ENCODE data around the gene FTL. TPM values are rescaled to one million over a fixed set of nuclear protein-coding genes. Genes with fewer than 3 reads are reported as not detected.
A peak's percentile ranks its signal among the peaks of the same experiment; 100 is the strongest.

FTL gene
- total RNA-seq, 1 donor from 2014 or later = 7,736 TPM

GRCh38 chr19:48950159-48950558 lies 14.9 kb upstream of the FTL start:
- no peak overlapping the region for H3K4me3 ChIP-seq
- intact Hi-C loops (cut with DNase I) = no loop called here

DNA sequence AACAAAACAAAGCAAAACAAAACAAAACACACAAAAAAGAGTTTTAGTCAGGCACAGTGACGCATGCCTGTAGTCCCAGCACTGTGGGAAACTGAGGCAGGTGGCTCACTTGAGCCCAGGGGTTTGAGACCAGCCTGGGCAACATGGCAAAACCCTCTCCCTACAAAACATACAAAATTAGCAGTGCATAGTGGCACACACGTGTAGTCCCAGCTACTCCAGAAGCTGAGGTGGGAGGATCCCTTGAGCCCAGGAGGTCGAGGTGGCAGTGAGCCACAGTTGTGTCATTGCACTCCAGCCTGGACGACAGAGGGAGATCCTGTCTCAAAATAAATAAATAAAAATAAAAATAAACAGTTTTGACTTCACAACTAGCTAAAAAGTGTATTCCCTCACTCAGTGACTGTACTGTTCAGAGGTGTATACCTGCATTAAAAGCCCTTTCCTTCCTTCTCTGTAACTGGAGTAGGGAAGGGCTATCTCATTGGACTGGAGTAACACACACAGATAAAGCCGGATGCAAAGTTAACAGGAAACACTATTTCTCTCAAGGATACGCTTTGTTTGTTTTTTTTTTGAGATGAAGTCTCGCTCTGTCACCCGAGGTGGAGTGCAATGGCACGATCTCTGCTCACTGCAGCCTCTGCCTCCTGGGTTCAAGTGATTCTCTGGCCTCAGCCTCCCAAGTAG lies 14.1 kb upstream of the FTL start:
- Histone ChIP-seq H3K36me3 (no peaks in the 10 kb centered on the region), H3K9me3 (no peaks in the 10 kb centered on the region), H3K4me3 (no peak overlapping the region), H3K4me1 (peaks cover 5 to 9% of the 10 kb centered on the region in 2 donors), H3K27me3 (no peaks in the 10 kb centered on the region), H3K27ac (no peak overlapping the region)
- TF ChIP-seq, protein P1, sequence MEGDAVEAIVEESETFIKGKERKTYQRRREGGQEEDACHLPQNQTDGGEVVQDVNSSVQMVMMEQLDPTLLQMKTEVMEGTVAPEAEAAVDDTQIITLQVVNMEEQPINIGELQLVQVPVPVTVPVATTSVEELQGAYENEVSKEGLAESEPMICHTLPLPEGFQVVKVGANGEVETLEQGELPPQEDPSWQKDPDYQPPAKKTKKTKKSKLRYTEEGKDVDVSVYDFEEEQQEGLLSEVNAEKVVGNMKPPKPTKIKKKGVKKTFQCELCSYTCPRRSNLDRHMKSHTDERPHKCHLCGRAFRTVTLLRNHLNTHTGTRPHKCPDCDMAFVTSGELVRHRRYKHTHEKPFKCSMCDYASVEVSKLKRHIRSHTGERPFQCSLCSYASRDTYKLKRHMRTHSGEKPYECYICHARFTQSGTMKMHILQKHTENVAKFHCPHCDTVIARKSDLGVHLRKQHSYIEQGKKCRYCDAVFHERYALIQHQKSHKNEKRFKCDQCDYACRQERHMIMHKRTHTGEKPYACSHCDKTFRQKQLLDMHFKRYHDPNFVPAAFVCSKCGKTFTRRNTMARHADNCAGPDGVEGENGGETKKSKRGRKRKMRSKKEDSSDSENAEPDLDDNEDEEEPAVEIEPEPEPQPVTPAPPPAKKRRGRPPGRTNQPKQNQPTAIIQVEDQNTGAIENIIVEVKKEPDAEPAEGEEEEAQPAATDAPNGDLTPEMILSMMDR (IDR thresholded peaks at IDR 0.05) = no peak
- intact Hi-C loops (cut with DNase I) = no loop called here
- DNase-seq (ENCODE audit: low spot score in 2 of 2) = no peak

More at GRCh38 chr19:48950159-48950558, 14.9 kb upstream of the FTL start:
- Histone ChIP-seq H3K9me3 (no peaks in the 10 kb centered on the region), H3K27ac (no peak overlapping the region), H3K4me1 (peaks cover 0 to 4% of the 10 kb centered on the region in 2 donors), H3K27me3 (no peaks in the 10 kb centered on the region), H3K36me3 (no peaks in the 10 kb centered on the region)
- TF ChIP-seq, protein P1 (IDR thresholded peaks at IDR 0.05) = no peak
- DNase-seq (ENCODE audit: low spot score in 2 of 2) = no peak

- H3K4me3 ChIP-seq = no peak overlapping the region
- H3K9me3 ChIP-seq = no peaks in the 10 kb centered on the region
- peak overlapping the region; percentile 86 to 94 for H3K27ac ChIP-seq
Measured at GRCh38 chr19:48953141-48953540, 12.0 kb upstream of the FTL start.

GRCh38 chr19:48953990-48954594 lies 11.0 kb upstream of the FTL start:
- intact Hi-C loops (cut with DNase I) = loop anchor here (1.0 to 2.0 kb wide), 3 partner anchors 15 to 54 kb away; partner anchors contain the start of gene NUCB1

More at GRCh38 chr19:48953141-48953540, 12.0 kb upstream of the FTL start:
- Histone ChIP-seq H3K4me1 (peaks cover 5 to 13% of the 10 kb centered on the region in 2 donors), H3K36me3 (peaks cover 0 to 6% of the 10 kb centered on the region in 2 donors), H3K27me3 (no peaks in the 10 kb centered on the region)
- intact Hi-C loops (cut with DNase I) = no loop called here
- TF ChIP-seq, protein P1 (IDR thresholded peaks at IDR 0.05) = no peak
- DNase-seq (ENCODE audit: low spot score in 2 of 2) = no peak

DNA sequence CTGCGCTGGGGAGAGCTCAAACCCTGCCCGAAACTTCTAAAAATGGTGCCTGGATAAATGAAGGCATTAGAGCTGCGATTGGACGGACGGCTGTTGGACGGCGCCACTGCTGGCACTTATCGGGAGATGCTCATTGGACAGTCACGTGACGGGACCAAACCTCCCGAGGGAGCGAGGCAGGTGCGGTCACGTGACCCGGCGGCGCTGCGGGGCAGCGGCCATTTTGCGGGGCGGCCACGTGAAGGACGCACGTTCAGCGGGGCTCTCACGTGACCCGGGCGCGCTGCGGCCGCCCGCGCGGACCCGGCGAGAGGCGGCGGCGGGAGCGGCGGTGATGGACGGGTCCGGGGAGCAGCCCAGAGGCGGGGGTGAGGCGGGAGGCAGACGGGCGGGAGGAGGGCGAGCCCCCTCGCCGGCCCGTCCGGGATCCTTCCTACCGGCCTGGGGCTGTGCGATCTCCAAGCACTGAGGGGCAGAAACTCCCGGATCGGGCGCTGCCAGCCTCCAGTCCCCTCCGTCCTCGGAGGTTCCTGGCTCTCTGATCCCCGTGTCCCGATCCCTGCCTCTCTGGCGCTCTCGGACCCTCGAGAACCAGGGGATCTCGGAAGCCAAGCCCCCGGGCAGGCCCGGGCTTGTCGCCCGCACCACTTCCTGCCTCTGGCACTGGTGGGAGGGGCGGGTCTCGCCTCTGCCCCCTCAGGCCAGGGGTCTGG lies 10.4 kb upstream of the FTL start, which contains the start of gene BAX:
Gene BAX (plus strand): TSS at position 281 of the 713 bp plus-strand sequence. CDS start 54 bp downstream, at position 335.
- peak within 1 kb of the TSS; percentile 86 to 94 for H3K27ac ChIP-seq
- TF ChIP-seq, protein P1 (IDR thresholded peaks at IDR 0.05) = no peak
- peak; percentile 92 to 99 for DNase-seq (ENCODE audit: low spot score in 2 of 2)
- peaks cover 5 to 13% of the 10 kb centered on the region in 2 donors for H3K4me1 ChIP-seq
- peaks cover 0 to 7% of the 10 kb centered on the region in 2 donors for H3K36me3 ChIP-seq
- no peaks in the 10 kb centered on the region for H3K9me3 ChIP-seq
- intact Hi-C loops (cut with DNase I) = loop anchor here (1.0 to 2.0 kb wide), 3 partner anchors 14 to 54 kb away; partner anchors contain the start of gene NUCB1
- H3K27me3 ChIP-seq = no peaks in the 10 kb centered on the region
- H3K4me3 ChIP-seq = peak within 1 kb of the TSS; percentile 88 to 95

More at GRCh38 chr19:48953990-48954594, 11.0 kb upstream of the FTL start:
- Histone ChIP-seq H3K36me3 (peaks cover 0 to 7% of the 10 kb centered on the region in 2 donors), H3K27ac (peak overlapping the region; percentile 86 to 94), H3K9me3 (no peaks in the 10 kb centered on the region), H3K4me1 (peaks cover 5 to 13% of the 10 kb centered on the region in 2 donors), H3K27me3 (no peaks in the 10 kb centered on the region), H3K4me3 (peak overlapping the region; percentile 88 to 95)
- TF ChIP-seq, protein P1 (IDR thresholded peaks at IDR 0.05) = no peak
- no peak for DNase-seq (ENCODE audit: low spot score in 2 of 2)
